ENCODE results near the gene FAM171A2. TPM values are rescaled to one million over a fixed set of nuclear protein-coding genes. Genes with fewer than 3 reads are reported as not detected.

Gene FAM171A2
- total RNA-seq, 1 donor from 2014 or later, result 18.1 TPM

- H3K4me1 Mint-ChIP-seq, result peaks cover 15% of the 10 kb centered on the region
- no peak overlapping the region for H2AFZ ChIP-seq (replicated peaks)
- H3K4me3 ChIP-seq, result peak overlapping the region; percentile 53
These were observed 49.2 kb downstream of the FAM171A2 start for GRCh38 chr17:44314524-44314868.

GRCh38 chr17:44314031-44314430 lies 49.6 kb downstream of the FAM171A2 start:
- Histone ChIP-seq H3K27me3 (peaks cover 77% of the 10 kb centered on the region), H3K9ac (no peak overlapping the region), H2AFZ (replicated peaks) (no peak overlapping the region), H3K9me3 (ENCODE audit: low read depth) (no peaks in the 10 kb centered on the region), H3K79me2 (ENCODE audit: low read depth) (no peaks in the 10 kb centered on the region), H3F3A (ENCODE audit: low read depth) (peaks cover 17% of the 10 kb centered on the region), H3K36me3 (no peaks in the 10 kb centered on the region), H3K4me1 (peaks cover 9% of the 10 kb centered on the region), H4K20me1 (ENCODE audit: low read depth) (peaks cover 25% of the 10 kb centered on the region), H3K4me3 (no peak overlapping the region), H3K27ac (no peak overlapping the region), H3K4me2 (no peak overlapping the region)
- no peak for TF ChIP-seq EZH2phosphoT487 (IDR thresholded peaks at IDR 0.05)
- no peak for TF ChIP-seq CTCF (IDR thresholded peaks at IDR 0.05)
- TF ChIP-seq EZH2 (IDR thresholded peaks at IDR 0.05), result no peak
- H3K4me3 Mint-ChIP-seq, result peak overlapping the region; percentile 54
- H3K4me1 Mint-ChIP-seq, result peaks cover 15% of the 10 kb centered on the region
- no peak for DNase-seq (ENCODE audit: low spot score)
- H3K27me3 Mint-ChIP-seq (ENCODE audit: insufficient read depth, low read depth), result peaks cover 48% of the 10 kb centered on the region
- H3K36me3 Mint-ChIP-seq, result no peaks in the 10 kb centered on the region
- H3K9me3 Mint-ChIP-seq, result no peaks in the 10 kb centered on the region
- H3K27ac Mint-ChIP-seq, result no peak overlapping the region

More at GRCh38 chr17:44314524-44314868, 49.2 kb downstream of the FAM171A2 start:
- peaks cover 20% of the 10 kb centered on the region for H4K20me1 ChIP-seq (ENCODE audit: low read depth)
- H3K36me3 ChIP-seq, result no peaks in the 10 kb centered on the region
- H3K27ac Mint-ChIP-seq, result no peak overlapping the region
- H3K79me2 ChIP-seq (ENCODE audit: low read depth), result no peaks in the 10 kb centered on the region
- TF ChIP-seq EZH2phosphoT487 (IDR thresholded peaks at IDR 0.05), result no peak
- no peak for TF ChIP-seq CTCF (IDR thresholded peaks at IDR 0.05)
- TF ChIP-seq EZH2 (IDR thresholded peaks at IDR 0.05), result no peak
- no peak overlapping the region for H3K9ac ChIP-seq
- no peak for DNase-seq (ENCODE audit: low spot score)
- H3K36me3 Mint-ChIP-seq, result peaks cover 3% of the 10 kb centered on the region
- peak overlapping the region; percentile 54 for H3K4me3 Mint-ChIP-seq
- H3F3A ChIP-seq (ENCODE audit: low read depth), result peaks cover 17% of the 10 kb centered on the region
- no peaks in the 10 kb centered on the region for H3K9me3 ChIP-seq (ENCODE audit: low read depth)
- peaks cover 74% of the 10 kb centered on the region for H3K27me3 ChIP-seq
- no peaks in the 10 kb centered on the region for H3K9me3 Mint-ChIP-seq
- no peak overlapping the region for H3K27ac ChIP-seq
- H3K4me2 ChIP-seq, result peak overlapping the region; percentile 86
- peaks cover 8% of the 10 kb centered on the region for H3K4me1 ChIP-seq
- peaks cover 46% of the 10 kb centered on the region for H3K27me3 Mint-ChIP-seq (ENCODE audit: insufficient read depth, low read depth)

GRCh38 chr17:44312396-44313104 lies 51.1 kb downstream of the FAM171A2 start:
- no peak for TF ChIP-seq CTCF (IDR thresholded peaks at IDR 0.05)
- TF ChIP-seq EZH2phosphoT487 (IDR thresholded peaks at IDR 0.05), result no peak
- no peak for TF ChIP-seq EZH2 (IDR thresholded peaks at IDR 0.05)
- Histone ChIP-seq H3K9ac (no peak overlapping the region), H3K27me3 (peaks cover 81% of the 10 kb centered on the region), H3K79me2 (ENCODE audit: low read depth) (no peaks in the 10 kb centered on the region), H3F3A (ENCODE audit: low read depth) (peaks cover 24% of the 10 kb centered on the region), H2AFZ (replicated peaks) (no peak overlapping the region), H3K4me3 (no peak overlapping the region), H4K20me1 (ENCODE audit: low read depth) (peaks cover 31% of the 10 kb centered on the region), H3K36me3 (no peaks in the 10 kb centered on the region), H3K9me3 (ENCODE audit: low read depth) (no peaks in the 10 kb centered on the region), H3K4me2 (no peak overlapping the region), H3K4me1 (peaks cover 15% of the 10 kb centered on the region), H3K27ac (no peak overlapping the region)
- Mint-ChIP-seq H3K4me1 (peaks cover 15% of the 10 kb centered on the region), H3K4me3 (no peak overlapping the region), H3K27me3 (ENCODE audit: insufficient read depth, low read depth) (peaks cover 45% of the 10 kb centered on the region), H3K27ac (no peak overlapping the region), H3K9me3 (no peaks in the 10 kb centered on the region), H3K36me3 (no peaks in the 10 kb centered on the region)
- no peak for DNase-seq (ENCODE audit: low spot score)
